HepG2 (cell line): ENCODE measurements around the gene PTH2. TPM values are rescaled to one million over a fixed set of nuclear protein-coding genes. Genes with fewer than 3 reads are reported as not detected.
A peak's percentile ranks its signal among the peaks of the same experiment; 100 is the strongest.

ENCODE experiments used
- ELF4 ChIP-seq: sonication (generic); formaldehyde crosslinking; IDR thresholded peaks from 2 replicates; pipeline ENCODE4 v1.5.0; 2020; ENCODE audit warnings: missing genetic modification reagents, mild to moderate bottlenecking, moderate library complexity, borderline replicate concordance
- HDAC1 ChIP-seq: sonication (generic); formaldehyde crosslinking; IDR thresholded peaks from 2 replicates; pipeline ENCODE4 v1.5.1; 2020; ENCODE audit warnings: mild to moderate bottlenecking, missing genetic modification reagents
- KDM1A ChIP-seq: IDR thresholded peaks from 2 replicates; pipeline ENCODE4 v1.6.1; 2016; ENCODE audit warnings: missing compliant biosample characterization
- REL ChIP-seq: sonication (generic); formaldehyde crosslinking; conservative IDR thresholded peaks from 2 replicates; pipeline ENCODE4 v1.8.0; 2022; ENCODE audit warnings: mild to moderate bottlenecking, missing genetic modification reagents, moderate library complexity
- ZFP62 ChIP-seq: sonication (generic); formaldehyde crosslinking; IDR thresholded peaks from 2 replicates; pipeline ENCODE4 v1.4.0; 2020; ENCODE audit warnings: missing genetic modification reagents
- ZNF24 ChIP-seq: fragments of 450-650 bp; IDR thresholded peaks from 2 replicates; pipeline ENCODE4 v1.6.1; 2017; ENCODE audit warnings: antibody characterized with exemption, mild to moderate bottlenecking
- ZNF34 ChIP-seq: sonication (generic); formaldehyde crosslinking; IDR thresholded peaks from 2 replicates; pipeline ENCODE4 v1.4.0; 2020; ENCODE audit warnings: mild to moderate bottlenecking, missing genetic modification reagents, borderline replicate concordance
- ZNF354B ChIP-seq: sonication (generic); formaldehyde crosslinking; IDR thresholded peaks from 2 replicates; pipeline ENCODE4 v1.8.0; 2022; ENCODE audit warnings: mild to moderate bottlenecking, missing genetic modification reagents
- ZNF564 ChIP-seq: sonication (generic); formaldehyde crosslinking; IDR thresholded peaks from 2 replicates; pipeline ENCODE4 v1.8.1; 2023; ENCODE audit warnings: mild to moderate bottlenecking, missing genetic modification reagents
- ZNF644 ChIP-seq: IDR thresholded peaks from 2 replicates; pipeline ENCODE4 v1.6.1; 2016; ENCODE audit warnings: low read depth
- ZNF674 ChIP-seq: sonication (generic); formaldehyde crosslinking; IDR thresholded peaks from 2 replicates; pipeline ENCODE4 v1.5.0; 2020; ENCODE audit warnings: low read depth, mild to moderate bottlenecking, missing genetic modification reagents
- ZNF83 ChIP-seq: sonication (generic); formaldehyde crosslinking; IDR thresholded peaks from 2 replicates; pipeline ENCODE4 v1.4.0; 2020; ENCODE audit warnings: missing genetic modification reagents, mild to moderate bottlenecking, borderline replicate concordance
- ZSCAN21 ChIP-seq: sonication (generic); formaldehyde crosslinking; IDR thresholded peaks from 2 replicates; pipeline ENCODE4 v1.8.0; 2022; ENCODE audit warnings: mild to moderate bottlenecking, missing genetic modification reagents, moderate library complexity, borderline replicate concordance
- ZSCAN31 ChIP-seq: sonication (generic); formaldehyde crosslinking; IDR thresholded peaks from 2 replicates; pipeline ENCODE4 v1.5.0; 2020; ENCODE audit warnings: low read depth, mild to moderate bottlenecking, missing genetic modification reagents
- polyA plus RNA-seq, 8 experiments: library from polyadenylated mRNA; depleted of rRNA in 3 of 8; stranded (reverse) in 7 of 8; unstranded in 1 of 8; fragments of >200 nt; fragmentation: Illumina TruSeq in 4 of 8; extraction: Trizol in 4 of 8; gene quantifications; 2 replicates each; pipeline versions ENCODE4 v1.2.1 to v1.2.3, GENCODE V29; 2011 to 2016; ENCODE audit warnings: low read depth in 4 of 8, missing spikeins in 1 of 8, mixed read lengths in 1 of 8; ENCODE audit not compliant: insufficient read depth in 1 of 8
- total RNA-seq, 5 experiments: library from RNA; depleted of rRNA; stranded (reverse); fragments of >200 nt; fragmentation: Illumina TruSeq; extraction: Trizol; gene quantifications; 2 replicates each; pipeline ENCODE4 v1.2.3, GENCODE V29; 2016; ENCODE audit warnings: low read depth in 1 of 5
- TF ChIP-seq, protein P1 (sequence below), 2 experiments: fragments of 450-650 bp in 1 of 2; sonication (generic) in 1 of 2; formaldehyde crosslinking; IDR thresholded peaks; 2 replicates each; pipeline versions ENCODE4 v1.5.0 to v1.8.0; 2020 to 2022; ENCODE audit warnings: mild to moderate bottlenecking in 1 of 2, missing genetic modification reagents in 1 of 2
- TF ChIP-seq, protein P2 (sequence below): sonication (generic); formaldehyde crosslinking; IDR thresholded peaks from 2 replicates; pipeline ENCODE4 v1.4.0; 2020; ENCODE audit warnings: mild to moderate bottlenecking, missing genetic modification reagents
- TF ChIP-seq, protein P3 (sequence below): sonication (generic); formaldehyde crosslinking; IDR thresholded peaks from 2 replicates; pipeline ENCODE4 v1.8.0; 2022; ENCODE audit warnings: missing genetic modification reagents, low read depth, mild to moderate bottlenecking, borderline replicate concordance
- TF ChIP-seq, protein P4 (sequence below): sonication (generic); formaldehyde crosslinking; IDR thresholded peaks from 2 replicates; pipeline ENCODE4 v1.8.0; 2022; ENCODE audit warnings: mild to moderate bottlenecking, missing genetic modification reagents, moderate library complexity
- TF ChIP-seq, protein P5 (sequence below): sonication (generic); formaldehyde crosslinking; IDR thresholded peaks from 2 replicates; pipeline ENCODE4 v1.8.0; 2023; ENCODE audit warnings: mild to moderate bottlenecking, missing genetic modification reagents
- TF ChIP-seq, protein P6 (sequence below): sonication (generic); formaldehyde crosslinking; IDR thresholded peaks from 2 replicates; pipeline ENCODE4 v1.8.0; 2022; ENCODE audit warnings: mild to moderate bottlenecking, missing genetic modification reagents, moderate library complexity

The PTH2 gene
- total and polyA plus RNA-seq, 2 of the 13 experiments (the other 11 are each of a cell fraction or from before 2014, with no cell fraction given): not detected

DNA sequence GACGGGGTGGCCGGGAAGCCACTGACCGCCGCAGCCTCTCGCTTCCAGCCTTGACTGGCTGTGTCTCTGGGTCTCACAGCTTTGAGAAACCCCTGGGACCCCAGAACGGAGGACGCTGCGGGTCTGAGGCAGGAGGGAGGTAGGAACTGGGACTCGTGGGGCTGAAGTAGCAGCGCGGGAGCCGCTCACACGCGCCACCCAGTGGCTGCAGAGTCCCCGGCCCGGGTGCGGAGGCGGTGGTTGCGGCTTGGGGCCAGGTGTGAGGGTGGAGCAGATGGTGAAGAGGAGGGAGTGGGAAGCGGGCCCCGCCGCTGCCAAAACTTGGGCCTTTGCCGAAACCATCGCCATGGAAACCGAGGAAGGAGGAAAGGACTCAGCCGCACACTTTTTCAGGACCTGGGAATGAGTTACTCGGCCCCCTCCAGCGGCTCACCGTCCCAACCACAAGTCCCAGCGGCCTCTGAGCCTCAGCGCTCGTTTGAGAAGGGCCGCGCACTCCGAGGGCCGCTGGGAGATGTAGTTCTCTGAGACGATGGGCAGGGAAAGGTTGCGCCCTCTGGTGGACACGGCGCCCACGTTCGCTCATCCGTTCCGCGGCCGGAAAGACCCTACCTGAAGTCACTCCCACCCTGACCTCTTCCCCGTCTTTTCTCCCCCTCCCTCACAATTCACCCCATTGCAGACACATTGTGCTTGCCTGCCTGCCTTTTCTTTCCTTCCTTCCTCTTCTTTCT lies 20.3 kb upstream of the PTH2 start (continued):
- TF ChIP-seq, protein P1, sequence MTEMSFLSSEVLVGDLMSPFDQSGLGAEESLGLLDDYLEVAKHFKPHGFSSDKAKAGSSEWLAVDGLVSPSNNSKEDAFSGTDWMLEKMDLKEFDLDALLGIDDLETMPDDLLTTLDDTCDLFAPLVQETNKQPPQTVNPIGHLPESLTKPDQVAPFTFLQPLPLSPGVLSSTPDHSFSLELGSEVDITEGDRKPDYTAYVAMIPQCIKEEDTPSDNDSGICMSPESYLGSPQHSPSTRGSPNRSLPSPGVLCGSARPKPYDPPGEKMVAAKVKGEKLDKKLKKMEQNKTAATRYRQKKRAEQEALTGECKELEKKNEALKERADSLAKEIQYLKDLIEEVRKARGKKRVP (CRISPR knock-in tag; IDR thresholded peaks at IDR 0.05): no peak
- TF ChIP-seq ZNF674: no peak
- TF ChIP-seq ZNF24: no peak
- no peak for TF ChIP-seq REL (CRISPR knock-in tag)
- TF ChIP-seq HDAC1 (CRISPR knock-in tag): peak; percentile 77
- no peak for TF ChIP-seq ZNF354B
- peak; percentile 93; the same call in 1 of the 2 replicates for TF ChIP-seq ZFP62 (CRISPR knock-in tag)
- TF ChIP-seq, protein P2, sequence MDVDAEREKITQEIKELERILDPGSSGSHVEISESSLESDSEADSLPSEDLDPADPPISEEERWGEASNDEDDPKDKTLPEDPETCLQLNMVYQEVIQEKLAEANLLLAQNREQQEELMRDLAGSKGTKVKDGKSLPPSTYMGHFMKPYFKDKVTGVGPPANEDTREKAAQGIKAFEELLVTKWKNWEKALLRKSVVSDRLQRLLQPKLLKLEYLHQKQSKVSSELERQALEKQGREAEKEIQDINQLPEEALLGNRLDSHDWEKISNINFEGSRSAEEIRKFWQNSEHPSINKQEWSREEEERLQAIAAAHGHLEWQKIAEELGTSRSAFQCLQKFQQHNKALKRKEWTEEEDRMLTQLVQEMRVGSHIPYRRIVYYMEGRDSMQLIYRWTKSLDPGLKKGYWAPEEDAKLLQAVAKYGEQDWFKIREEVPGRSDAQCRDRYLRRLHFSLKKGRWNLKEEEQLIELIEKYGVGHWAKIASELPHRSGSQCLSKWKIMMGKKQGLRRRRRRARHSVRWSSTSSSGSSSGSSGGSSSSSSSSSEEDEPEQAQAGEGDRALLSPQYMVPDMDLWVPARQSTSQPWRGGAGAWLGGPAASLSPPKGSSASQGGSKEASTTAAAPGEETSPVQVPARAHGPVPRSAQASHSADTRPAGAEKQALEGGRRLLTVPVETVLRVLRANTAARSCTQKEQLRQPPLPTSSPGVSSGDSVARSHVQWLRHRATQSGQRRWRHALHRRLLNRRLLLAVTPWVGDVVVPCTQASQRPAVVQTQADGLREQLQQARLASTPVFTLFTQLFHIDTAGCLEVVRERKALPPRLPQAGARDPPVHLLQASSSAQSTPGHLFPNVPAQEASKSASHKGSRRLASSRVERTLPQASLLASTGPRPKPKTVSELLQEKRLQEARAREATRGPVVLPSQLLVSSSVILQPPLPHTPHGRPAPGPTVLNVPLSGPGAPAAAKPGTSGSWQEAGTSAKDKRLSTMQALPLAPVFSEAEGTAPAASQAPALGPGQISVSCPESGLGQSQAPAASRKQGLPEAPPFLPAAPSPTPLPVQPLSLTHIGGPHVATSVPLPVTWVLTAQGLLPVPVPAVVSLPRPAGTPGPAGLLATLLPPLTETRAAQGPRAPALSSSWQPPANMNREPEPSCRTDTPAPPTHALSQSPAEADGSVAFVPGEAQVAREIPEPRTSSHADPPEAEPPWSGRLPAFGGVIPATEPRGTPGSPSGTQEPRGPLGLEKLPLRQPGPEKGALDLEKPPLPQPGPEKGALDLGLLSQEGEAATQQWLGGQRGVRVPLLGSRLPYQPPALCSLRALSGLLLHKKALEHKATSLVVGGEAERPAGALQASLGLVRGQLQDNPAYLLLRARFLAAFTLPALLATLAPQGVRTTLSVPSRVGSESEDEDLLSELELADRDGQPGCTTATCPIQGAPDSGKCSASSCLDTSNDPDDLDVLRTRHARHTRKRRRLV (CRISPR knock-in tag): no peak
- TF ChIP-seq ELF4 (CRISPR knock-in tag): no peak
- no peak for TF ChIP-seq ZNF83
- no peak for TF ChIP-seq KDM1A (CRISPR knock-in tag)
- no peak; the same call in 1 of the 2 replicates for TF ChIP-seq ZSCAN21
- no peak for TF ChIP-seq ZNF644 (CRISPR knock-in tag)
- TF ChIP-seq ZSCAN31 (CRISPR knock-in tag): 0 out of 2 replicates have a peak, but pooled peaks have one; percentile 66
- TF ChIP-seq, protein P3, sequence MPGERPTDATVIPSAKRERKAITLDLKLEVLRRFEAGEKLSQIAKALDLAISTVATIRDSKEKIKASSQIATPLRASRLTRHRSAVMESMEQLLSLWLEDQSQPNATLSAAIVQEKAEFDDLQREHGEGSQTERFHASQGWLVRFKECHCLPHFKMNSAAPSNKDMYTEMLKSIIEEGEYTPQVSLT (CRISPR knock-in tag): no peak
- TF ChIP-seq, protein P4, sequence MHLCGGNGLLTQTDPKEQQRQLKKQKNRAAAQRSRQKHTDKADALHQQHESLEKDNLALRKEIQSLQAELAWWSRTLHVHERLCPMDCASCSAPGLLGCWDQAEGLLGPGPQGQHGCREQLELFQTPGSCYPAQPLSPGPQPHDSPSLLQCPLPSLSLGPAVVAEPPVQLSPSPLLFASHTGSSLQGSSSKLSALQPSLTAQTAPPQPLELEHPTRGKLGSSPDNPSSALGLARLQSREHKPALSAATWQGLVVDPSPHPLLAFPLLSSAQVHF (CRISPR knock-in tag): no peak
- TF ChIP-seq, protein P5, sequence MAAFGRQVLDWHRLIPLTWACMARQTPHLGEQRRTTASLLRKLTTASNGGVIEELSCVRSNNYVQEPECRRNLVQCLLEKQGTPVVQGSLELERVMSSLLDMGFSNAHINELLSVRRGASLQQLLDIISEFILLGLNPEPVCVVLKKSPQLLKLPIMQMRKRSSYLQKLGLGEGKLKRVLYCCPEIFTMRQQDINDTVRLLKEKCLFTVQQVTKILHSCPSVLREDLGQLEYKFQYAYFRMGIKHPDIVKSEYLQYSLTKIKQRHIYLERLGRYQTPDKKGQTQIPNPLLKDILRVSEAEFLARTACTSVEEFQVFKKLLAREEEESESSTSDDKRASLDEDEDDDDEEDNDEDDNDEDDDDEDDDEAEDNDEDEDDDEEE (CRISPR knock-in tag): 0 out of 2 replicates have a peak, but pooled peaks have one; percentile 64
- TF ChIP-seq, protein P6, sequence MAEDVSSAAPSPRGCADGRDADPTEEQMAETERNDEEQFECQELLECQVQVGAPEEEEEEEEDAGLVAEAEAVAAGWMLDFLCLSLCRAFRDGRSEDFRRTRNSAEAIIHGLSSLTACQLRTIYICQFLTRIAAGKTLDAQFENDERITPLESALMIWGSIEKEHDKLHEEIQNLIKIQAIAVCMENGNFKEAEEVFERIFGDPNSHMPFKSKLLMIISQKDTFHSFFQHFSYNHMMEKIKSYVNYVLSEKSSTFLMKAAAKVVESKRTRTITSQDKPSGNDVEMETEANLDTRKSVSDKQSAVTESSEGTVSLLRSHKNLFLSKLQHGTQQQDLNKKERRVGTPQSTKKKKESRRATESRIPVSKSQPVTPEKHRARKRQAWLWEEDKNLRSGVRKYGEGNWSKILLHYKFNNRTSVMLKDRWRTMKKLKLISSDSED (CRISPR knock-in tag): no peak
- TF ChIP-seq ZNF564 (CRISPR knock-in tag): peak; percentile 20; the same call in 1 of the 2 replicates
- TF ChIP-seq ZNF34: no peak; the same call in 1 of the 2 replicates
